Suprapubic skin (tissue), 4 donors: ENCODE data around the gene FPGS.

Experiments
- CTCF ChIP-seq, 2 donors: fragments of 200-600 bp in 1 of 2; fragments of 450-650 bp in 1 of 2; sonication (generic) in 1 of 2; IDR thresholded peaks; one replicate each; pipeline ENCODE4 v1.5.1; 2016 to 2019; ENCODE audit warnings: antibody characterized with exemption in 2 of 2, mild to moderate bottlenecking in 1 of 2, moderate library complexity in 1 of 2
- EP300 ChIP-seq: sonication (generic); formaldehyde crosslinking; IDR thresholded peaks from one replicate; pipeline ENCODE4 v1.6.1; 2017; ENCODE audit warnings: antibody characterized with exemption
- POLR2A ChIP-seq, 2 donors: fragments of 450-650 bp; IDR thresholded peaks; one replicate each; pipeline ENCODE4 v1.6.1; 2017; ENCODE audit warnings: antibody characterized with exemption in 2 of 2, mild to moderate bottlenecking in 2 of 2, moderate library complexity in 2 of 2
- POLR2AphosphoS5 ChIP-seq, 3 donors: sonication (generic); formaldehyde crosslinking; IDR thresholded peaks; one replicate each; pipeline ENCODE4 v1.6.1; 2017; ENCODE audit warnings: antibody characterized with exemption in 3 of 3

DNA sequence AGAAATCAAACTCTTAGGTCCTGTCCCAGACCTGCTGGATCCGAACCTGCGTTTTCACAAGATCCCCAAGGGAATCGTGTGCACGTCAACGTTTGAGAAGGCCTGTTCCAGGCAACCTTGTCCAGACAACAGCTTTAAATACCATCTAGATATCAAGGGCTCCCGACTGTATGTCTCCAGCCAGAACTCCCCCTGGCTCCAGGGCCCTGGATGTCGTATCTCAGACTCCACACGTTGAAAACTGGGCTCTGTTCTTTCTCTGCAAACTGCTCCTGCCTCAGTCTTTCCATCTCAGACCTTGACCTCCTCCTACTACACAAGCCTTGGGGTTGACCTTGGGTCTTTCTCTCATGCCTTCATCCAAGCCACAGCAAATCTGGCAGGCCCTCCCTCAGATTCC lies 57.6 kb downstream of the FPGS start:
- TF ChIP-seq POLR2A (IDR thresholded peaks at IDR 0.05) (no peak), CTCF (IDR thresholded peaks at IDR 0.05) (no peak), POLR2AphosphoS5 (IDR thresholded peaks at IDR 0.05) (no peak), EP300 (no peak)
